Astrocyte (in vitro differentiated cells and primary cell): ENCODE results near the gene C1orf94.

ENCODE experiments used
- CTCF ChIP-seq: IDR thresholded peaks from 2 replicates; pipeline ENCODE4 v1.5.1; 2011; ENCODE audit warnings: low read depth, mild to moderate bottlenecking, inconsistent platforms, low read length, moderate library complexity; ENCODE audit not compliant: insufficient read depth
- EZH2 ChIP-seq: IDR thresholded peaks from 2 replicates; pipeline ENCODE4 v1.6.1; 2012; ENCODE audit warnings: mild to moderate bottlenecking, low read length, inconsistent platforms; ENCODE audit not compliant: insufficient read depth

- no peak for TF ChIP-seq CTCF
- no peak for TF ChIP-seq EZH2
Measured at GRCh38 chr1:34266127-34266951, 89.6 kb downstream of the C1orf94 start.
